H1 (cell line): ENCODE results near the gene UFSP1. TPM values are rescaled to one million over a fixed set of nuclear protein-coding genes. Genes with fewer than 3 reads are reported as not detected.

Source experiments
- CREB1 ChIP-seq: IDR thresholded peaks from 2 replicates; pipeline ENCODE4 v1.6.1; 2012; ENCODE audit warnings: inconsistent platforms
- CTCF ChIP-seq, 3 experiments: IDR thresholded peaks; 1 replicate in 2 of 3; 2 replicates in 1 of 3; pipeline versions ENCODE4 v1.5.1 to v1.6.1; 2011; ENCODE audit warnings: low read length in 3 of 3, mild to moderate bottlenecking in 3 of 3, inconsistent platforms in 2 of 3, low read depth in 1 of 3, moderate library complexity in 1 of 3; ENCODE audit not compliant: insufficient read depth in 1 of 3; ENCODE audit errors: control extremely low read depth in 1 of 3
- EGR1 ChIP-seq: IDR thresholded peaks from 2 replicates; pipeline ENCODE4 v1.6.1; 2011; ENCODE audit warnings: low read depth, low read length, borderline replicate concordance
- GTF2F1 ChIP-seq: IDR thresholded peaks from 2 replicates; pipeline ENCODE4 v1.6.1; 2012; ENCODE audit warnings: low read depth, low read length, improper control_type of control experiment, borderline replicate concordance
- JUND ChIP-seq: IDR thresholded peaks from 2 replicates; pipeline ENCODE4 v1.6.1; 2011; ENCODE audit warnings: mild to moderate bottlenecking, improper control_type of control experiment, low read length
- RAD21 ChIP-seq, 2 experiments: IDR thresholded peaks in 1 of 2; conservative IDR thresholded peaks in 1 of 2; 2 replicates each; pipeline ENCODE4 v1.6.1; 2011; ENCODE audit warnings: low read depth in 2 of 2, low read length in 2 of 2, improper control_type of control experiment in 1 of 2, inconsistent platforms in 1 of 2, mild to moderate bottlenecking in 1 of 2, moderate library complexity in 1 of 2
- YY1 ChIP-seq: IDR thresholded peaks from 2 replicates; pipeline ENCODE4 v1.6.1; 2011; ENCODE audit warnings: low read depth, mild to moderate bottlenecking, low read length
- polyA plus RNA-seq, 7 experiments: library from polyadenylated mRNA; depleted of rRNA in 3 of 7; stranded (reverse) in 5 of 7; unstranded in 2 of 7; fragments of >200 nt in 5 of 7; fragments of 200-250 nt in 2 of 7; gene quantifications; 1 replicate in 5 of 7; 2 replicates in 1 of 7; 4 replicates in 1 of 7; pipeline versions ENCODE4 v1.2.1 to v1.2.3, GENCODE V29; 2011 to 2013; ENCODE audit warnings: missing spikeins in 2 of 7, mixed read lengths in 2 of 7
- total RNA-seq: library from RNA; stranded (reverse); fragmentation: NEBNext Ultra II Directional; extraction: Animal tissue kit (Norgen Biotek cat#: 25700); gene quantifications from 2 replicates; pipeline ENCODE4 v1.2.1, GENCODE V29; 2021
- TF ChIP-seq, protein P1 (sequence below): IDR thresholded peaks from 2 replicates; pipeline ENCODE4 v1.6.1; 2012; ENCODE audit warnings: inconsistent platforms

Gene UFSP1
- total and polyA plus RNA-seq, 2 of the 8 experiments (the other 6 are each of a cell fraction or from before 2014, with no cell fraction given): 1.6 to 4.3 TPM

DNA sequence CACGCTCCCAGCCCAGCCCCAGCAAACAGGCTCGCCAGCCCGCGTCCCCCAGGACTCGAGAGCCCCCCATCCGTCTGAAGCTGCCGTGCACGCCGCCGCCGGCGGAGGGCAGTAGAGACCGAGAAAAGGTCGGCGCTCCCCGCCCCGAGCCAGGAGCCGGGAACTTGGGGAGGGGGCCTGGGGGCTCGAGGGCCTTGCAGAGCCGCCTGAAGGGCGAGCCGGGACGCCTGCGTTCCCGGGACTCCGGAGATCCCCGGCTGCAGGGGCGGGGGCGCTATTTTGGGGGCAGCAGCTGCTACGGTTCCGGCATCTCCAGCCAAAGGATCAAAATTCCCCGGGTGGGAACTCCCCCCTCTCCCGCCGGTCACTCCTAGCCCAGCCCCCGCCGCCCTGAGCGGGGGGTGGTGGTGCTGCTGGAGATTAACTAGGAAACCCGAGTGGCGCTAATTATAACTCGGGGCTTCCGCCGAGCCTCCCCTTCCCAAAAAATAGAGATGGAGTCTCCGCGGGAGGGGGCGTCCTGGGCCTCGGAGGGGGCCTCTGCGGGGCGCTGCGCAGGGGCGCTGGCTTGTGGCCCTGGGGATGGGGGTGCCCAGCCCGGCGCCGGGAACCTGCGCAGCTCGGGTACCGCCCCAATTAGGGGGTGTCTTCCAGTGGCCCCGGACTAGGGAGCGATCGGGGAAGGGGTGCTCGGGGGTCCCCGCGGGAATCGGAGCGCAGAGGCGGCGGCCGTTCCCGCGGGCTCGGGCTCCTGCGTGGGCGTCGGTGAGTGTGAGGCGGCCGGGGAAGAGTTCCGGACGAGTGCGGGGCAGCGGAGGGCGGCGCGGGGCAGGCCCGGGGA lies 5.6 kb upstream of the UFSP1 start (continued):
- TF ChIP-seq CTCF (IDR thresholded peaks at IDR 0.05; ENCODE audit: control extremely low read depth in 1 of 3, insufficient read depth in 1 of 3, low read depth in 1 of 3, low read length in 3 of 3) (peak in 2 of 3 experiments; percentile 87 to 95; a peak in 3 of 4 replicates), CREB1 (peak; percentile 29; the same call in 1 of the 2 replicates), EGR1 (no peak; the same call in 1 of the 2 replicates), YY1 (peak; percentile 32; the same call in 1 of the 2 replicates), JUND (no peak), GTF2F1 (no peak), RAD21 (IDR thresholded peaks at IDR 0.05 in 1 of 2, conservative IDR thresholded peaks at IDR 0.05 in 1 of 2; ENCODE audit: low read depth in 2 of 2, low read length in 2 of 2) (peak; percentile 95 to 98)
- TF ChIP-seq, protein P1, sequence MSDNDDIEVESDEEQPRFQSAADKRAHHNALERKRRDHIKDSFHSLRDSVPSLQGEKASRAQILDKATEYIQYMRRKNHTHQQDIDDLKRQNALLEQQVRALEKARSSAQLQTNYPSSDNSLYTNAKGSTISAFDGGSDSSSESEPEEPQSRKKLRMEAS: peak; percentile 52
- TF ChIP-seq, all 59 proteins: peak for 9
